WTC11 (cell line): Measurements from ENCODE around the gene TRIM29. TPM values are rescaled to one million over a fixed set of nuclear protein-coding genes. Genes with fewer than 3 reads are reported as not detected.

Experiments used
- ATAC-seq: fragments of 200-7000 bp; cut with Tn5 transposase; 2 replicates; pipeline ENCODE4 v1.10.0; 2021; ENCODE audit warnings: mild to moderate bottlenecking, moderate library complexity
- CTCF ChIA-PET: fragments of 300-600 bp; sonication (Branson Sonifier 250); formaldehyde crosslinking; loops from one replicate; lab custom pipeline; 2021; ENCODE audit warnings: antibody characterized with exemption; lab: Charles Lee
- POLR2A ChIA-PET: fragments of 350-600 bp; sonication (Branson Sonifier 250); formaldehyde crosslinking; loops from one replicate; lab custom pipeline; 2021; ENCODE audit warnings: antibody characterized with exemption; lab: Charles Lee
- DNase-seq: peaks from one replicate; pipeline ENCODE4 v3.0.0; 2021; ENCODE audit warnings: low spot score
- H3K27ac Mint-ChIP-seq: 2 replicates; pipeline ENCODE4 v1.8.0; 2021; ENCODE audit warnings: mixed read lengths
- H3K27me3 Mint-ChIP-seq: 2 replicates; pipeline ENCODE4 v1.8.0; 2021; ENCODE audit warnings: low read depth, mild to moderate bottlenecking, moderate library complexity, mixed read lengths
- H3K36me3 Mint-ChIP-seq: 2 replicates; pipeline ENCODE4 v1.8.0; 2021; ENCODE audit warnings: mixed read lengths
- H3K4me1 Mint-ChIP-seq: 2 replicates; pipeline ENCODE4 v1.8.0; 2022; ENCODE audit warnings: mixed read lengths
- H3K4me3 Mint-ChIP-seq: 2 replicates; pipeline ENCODE4 v1.8.0; 2021; ENCODE audit warnings: mild to moderate bottlenecking, moderate library complexity, mixed read lengths
- H3K9me3 Mint-ChIP-seq: 2 replicates; pipeline ENCODE4 v1.8.0; 2021; ENCODE audit warnings: mixed read lengths
- CREM ChIP-seq: sonication (generic); formaldehyde crosslinking; IDR thresholded peaks from 2 replicates; pipeline ENCODE4 v1.8.1; 2022; ENCODE audit warnings: mild to moderate bottlenecking, missing genetic modification reagents, moderate library complexity
- ETV6 ChIP-seq: sonication (generic); formaldehyde crosslinking; IDR thresholded peaks from 2 replicates; pipeline ENCODE4 v1.8.1; 2022; ENCODE audit warnings: mild to moderate bottlenecking, missing genetic modification reagents
- FOXJ3 ChIP-seq: sonication (generic); formaldehyde crosslinking; IDR thresholded peaks from 2 replicates; pipeline ENCODE4 v1.9.0; 2021; ENCODE audit warnings: missing genetic modification reagents, mild to moderate bottlenecking, borderline replicate concordance
- FOXK1 ChIP-seq: sonication (generic); formaldehyde crosslinking; IDR thresholded peaks from 2 replicates; pipeline ENCODE4 v1.8.0; 2022; ENCODE audit warnings: mild to moderate bottlenecking, moderate library complexity, missing genetic modification reagents
- NR1H2 ChIP-seq: sonication (generic); formaldehyde crosslinking; IDR thresholded peaks from 2 replicates; pipeline ENCODE4 v1.9.0; 2021; ENCODE audit warnings: mild to moderate bottlenecking, moderate library complexity, missing genetic modification reagents
- RORB ChIP-seq: fragments of 250-450 bp; sonication (Bioruptor Pico); IDR thresholded peaks from 2 replicates; pipeline ENCODE4 v1.9.0; 2021; ENCODE audit warnings: mild to moderate bottlenecking
- SOX15 ChIP-seq: fragments of 250-450 bp; sonication (Bioruptor Pico); IDR thresholded peaks from 2 replicates; pipeline ENCODE4 v1.9.0; 2021; ENCODE audit warnings: mild to moderate bottlenecking
- TCF7 ChIP-seq: sonication (generic); formaldehyde crosslinking; IDR thresholded peaks from 2 replicates; pipeline ENCODE4 v1.8.0; 2022; ENCODE audit warnings: mild to moderate bottlenecking, low read depth, missing genetic modification reagents, moderate library complexity
- TP53 ChIP-seq: sonication (generic); formaldehyde crosslinking; IDR thresholded peaks from 2 replicates; pipeline ENCODE4 v1.8.1; 2023; ENCODE audit warnings: mild to moderate bottlenecking, missing genetic modification reagents
- ZNF671 ChIP-seq: fragments of 250-450 bp; sonication (Bioruptor Pico); IDR thresholded peaks from 2 replicates; pipeline ENCODE4 v1.8.0; 2021; ENCODE audit warnings: mild to moderate bottlenecking
- total RNA-seq: library from RNA; stranded (reverse); gene quantifications from 3 replicates; pipeline ENCODE4 v1.2.3, GENCODE V29; 2021
- TF ChIP-seq, protein P1 (sequence below): fragments of 200-600 bp; IDR thresholded peaks from 2 replicates; pipeline ENCODE4 v1.8.0; 2022; ENCODE audit warnings: antibody characterized with exemption
- TF ChIP-seq, protein P2 (sequence below): fragments of 250-450 bp; sonication (Bioruptor Pico); IDR thresholded peaks from 2 replicates; pipeline ENCODE4 v1.9.0; 2021; ENCODE audit warnings: mild to moderate bottlenecking
- TF ChIP-seq, protein P3 (sequence below): sonication (generic); formaldehyde crosslinking; IDR thresholded peaks from 2 replicates; pipeline ENCODE4 v1.8.0; 2023; ENCODE audit warnings: missing genetic modification reagents, mild to moderate bottlenecking, borderline replicate concordance
- TF ChIP-seq, protein P4 (sequence below): sonication (generic); formaldehyde crosslinking; IDR thresholded peaks from 2 replicates; pipeline ENCODE4 v1.8.1; 2023; ENCODE audit warnings: mild to moderate bottlenecking, missing genetic modification reagents, moderate library complexity
- TF ChIP-seq, protein P5 (sequence below): fragments of 250-450 bp; sonication (Bioruptor Pico); IDR thresholded peaks from 2 replicates; pipeline ENCODE4 v1.8.0; 2021; ENCODE audit warnings: mild to moderate bottlenecking
- TF ChIP-seq, protein P6 (sequence below): sonication (generic); formaldehyde crosslinking; IDR thresholded peaks from 2 replicates; pipeline ENCODE4 v1.8.0; 2022; ENCODE audit warnings: mild to moderate bottlenecking, missing genetic modification reagents

The TRIM29 gene
- total RNA-seq, 1 experiment from 2014 or later, result 0.11 TPM

DNA sequence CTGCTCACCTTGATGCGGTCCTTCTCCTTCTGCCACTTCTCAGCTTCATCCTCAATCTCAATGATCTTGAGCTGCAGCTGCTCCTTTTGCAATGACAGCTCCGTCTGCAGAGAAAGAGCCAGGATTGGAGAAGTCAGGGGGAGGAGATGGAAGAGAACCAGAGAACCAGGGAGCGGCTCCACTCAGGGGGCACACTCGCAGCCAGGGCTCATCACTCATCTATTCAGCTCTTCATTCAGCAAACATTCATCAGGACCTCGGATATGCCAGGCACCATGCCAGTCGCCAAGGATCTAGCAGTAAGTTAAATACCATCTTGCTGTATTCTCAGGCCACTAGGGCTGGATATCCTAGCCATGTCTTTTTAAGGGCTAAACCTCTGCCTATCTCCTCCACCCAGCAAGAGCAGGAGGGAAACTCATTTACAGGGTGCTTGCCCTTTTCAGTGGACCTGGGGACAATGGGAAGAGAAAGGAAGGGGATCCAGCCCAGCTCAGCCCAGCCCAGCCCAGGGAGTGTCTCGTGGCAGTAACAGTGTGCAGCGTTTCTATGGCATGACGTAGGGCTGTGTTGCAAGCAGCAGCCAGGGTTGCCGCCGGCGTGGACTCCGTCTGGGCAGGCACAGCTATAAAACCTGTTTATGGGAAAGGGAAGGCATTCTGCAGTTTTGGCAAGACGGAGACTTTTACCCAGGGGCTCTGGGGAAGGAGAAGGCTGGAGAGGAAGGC, 9.4 kb downstream of the TRIM29 start:
- POLR2A ChIA-PET, result no interaction called here
- peaks cover 6% of the 10 kb centered on the region for H3K27me3 Mint-ChIP-seq
- no peaks in the 10 kb centered on the region for H3K9me3 Mint-ChIP-seq

More for the DNA sequence above, 9.4 kb downstream of the TRIM29 start:
- no peak overlapping the region for H3K4me3 Mint-ChIP-seq
- CTCF ChIA-PET, result interaction anchor here (1.4 kb wide), 1 partner anchor 40 kb away, joined by 4 read pairs; no protein-coding TSS in a partner anchor
- ATAC-seq (no peak), DNase-seq (no peak)
- H3K27ac Mint-ChIP-seq, result no peak overlapping the region
- TF ChIP-seq, protein P1, sequence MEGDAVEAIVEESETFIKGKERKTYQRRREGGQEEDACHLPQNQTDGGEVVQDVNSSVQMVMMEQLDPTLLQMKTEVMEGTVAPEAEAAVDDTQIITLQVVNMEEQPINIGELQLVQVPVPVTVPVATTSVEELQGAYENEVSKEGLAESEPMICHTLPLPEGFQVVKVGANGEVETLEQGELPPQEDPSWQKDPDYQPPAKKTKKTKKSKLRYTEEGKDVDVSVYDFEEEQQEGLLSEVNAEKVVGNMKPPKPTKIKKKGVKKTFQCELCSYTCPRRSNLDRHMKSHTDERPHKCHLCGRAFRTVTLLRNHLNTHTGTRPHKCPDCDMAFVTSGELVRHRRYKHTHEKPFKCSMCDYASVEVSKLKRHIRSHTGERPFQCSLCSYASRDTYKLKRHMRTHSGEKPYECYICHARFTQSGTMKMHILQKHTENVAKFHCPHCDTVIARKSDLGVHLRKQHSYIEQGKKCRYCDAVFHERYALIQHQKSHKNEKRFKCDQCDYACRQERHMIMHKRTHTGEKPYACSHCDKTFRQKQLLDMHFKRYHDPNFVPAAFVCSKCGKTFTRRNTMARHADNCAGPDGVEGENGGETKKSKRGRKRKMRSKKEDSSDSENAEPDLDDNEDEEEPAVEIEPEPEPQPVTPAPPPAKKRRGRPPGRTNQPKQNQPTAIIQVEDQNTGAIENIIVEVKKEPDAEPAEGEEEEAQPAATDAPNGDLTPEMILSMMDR, result no peak
- TF ChIP-seq NR1H2, result no peak
- TF ChIP-seq, protein P2, sequence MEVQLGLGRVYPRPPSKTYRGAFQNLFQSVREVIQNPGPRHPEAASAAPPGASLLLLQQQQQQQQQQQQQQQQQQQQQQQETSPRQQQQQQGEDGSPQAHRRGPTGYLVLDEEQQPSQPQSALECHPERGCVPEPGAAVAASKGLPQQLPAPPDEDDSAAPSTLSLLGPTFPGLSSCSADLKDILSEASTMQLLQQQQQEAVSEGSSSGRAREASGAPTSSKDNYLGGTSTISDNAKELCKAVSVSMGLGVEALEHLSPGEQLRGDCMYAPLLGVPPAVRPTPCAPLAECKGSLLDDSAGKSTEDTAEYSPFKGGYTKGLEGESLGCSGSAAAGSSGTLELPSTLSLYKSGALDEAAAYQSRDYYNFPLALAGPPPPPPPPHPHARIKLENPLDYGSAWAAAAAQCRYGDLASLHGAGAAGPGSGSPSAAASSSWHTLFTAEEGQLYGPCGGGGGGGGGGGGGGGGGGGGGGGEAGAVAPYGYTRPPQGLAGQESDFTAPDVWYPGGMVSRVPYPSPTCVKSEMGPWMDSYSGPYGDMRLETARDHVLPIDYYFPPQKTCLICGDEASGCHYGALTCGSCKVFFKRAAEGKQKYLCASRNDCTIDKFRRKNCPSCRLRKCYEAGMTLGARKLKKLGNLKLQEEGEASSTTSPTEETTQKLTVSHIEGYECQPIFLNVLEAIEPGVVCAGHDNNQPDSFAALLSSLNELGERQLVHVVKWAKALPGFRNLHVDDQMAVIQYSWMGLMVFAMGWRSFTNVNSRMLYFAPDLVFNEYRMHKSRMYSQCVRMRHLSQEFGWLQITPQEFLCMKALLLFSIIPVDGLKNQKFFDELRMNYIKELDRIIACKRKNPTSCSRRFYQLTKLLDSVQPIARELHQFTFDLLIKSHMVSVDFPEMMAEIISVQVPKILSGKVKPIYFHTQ (CRISPR knock-in tag), result no peak
- TF ChIP-seq TCF7 (CRISPR knock-in tag), result no peak
- no peak for TF ChIP-seq ETV6 (CRISPR knock-in tag)
- TF ChIP-seq SOX15 (CRISPR knock-in tag), result no peak
- no peak for TF ChIP-seq CREM
- TF ChIP-seq, protein P3, sequence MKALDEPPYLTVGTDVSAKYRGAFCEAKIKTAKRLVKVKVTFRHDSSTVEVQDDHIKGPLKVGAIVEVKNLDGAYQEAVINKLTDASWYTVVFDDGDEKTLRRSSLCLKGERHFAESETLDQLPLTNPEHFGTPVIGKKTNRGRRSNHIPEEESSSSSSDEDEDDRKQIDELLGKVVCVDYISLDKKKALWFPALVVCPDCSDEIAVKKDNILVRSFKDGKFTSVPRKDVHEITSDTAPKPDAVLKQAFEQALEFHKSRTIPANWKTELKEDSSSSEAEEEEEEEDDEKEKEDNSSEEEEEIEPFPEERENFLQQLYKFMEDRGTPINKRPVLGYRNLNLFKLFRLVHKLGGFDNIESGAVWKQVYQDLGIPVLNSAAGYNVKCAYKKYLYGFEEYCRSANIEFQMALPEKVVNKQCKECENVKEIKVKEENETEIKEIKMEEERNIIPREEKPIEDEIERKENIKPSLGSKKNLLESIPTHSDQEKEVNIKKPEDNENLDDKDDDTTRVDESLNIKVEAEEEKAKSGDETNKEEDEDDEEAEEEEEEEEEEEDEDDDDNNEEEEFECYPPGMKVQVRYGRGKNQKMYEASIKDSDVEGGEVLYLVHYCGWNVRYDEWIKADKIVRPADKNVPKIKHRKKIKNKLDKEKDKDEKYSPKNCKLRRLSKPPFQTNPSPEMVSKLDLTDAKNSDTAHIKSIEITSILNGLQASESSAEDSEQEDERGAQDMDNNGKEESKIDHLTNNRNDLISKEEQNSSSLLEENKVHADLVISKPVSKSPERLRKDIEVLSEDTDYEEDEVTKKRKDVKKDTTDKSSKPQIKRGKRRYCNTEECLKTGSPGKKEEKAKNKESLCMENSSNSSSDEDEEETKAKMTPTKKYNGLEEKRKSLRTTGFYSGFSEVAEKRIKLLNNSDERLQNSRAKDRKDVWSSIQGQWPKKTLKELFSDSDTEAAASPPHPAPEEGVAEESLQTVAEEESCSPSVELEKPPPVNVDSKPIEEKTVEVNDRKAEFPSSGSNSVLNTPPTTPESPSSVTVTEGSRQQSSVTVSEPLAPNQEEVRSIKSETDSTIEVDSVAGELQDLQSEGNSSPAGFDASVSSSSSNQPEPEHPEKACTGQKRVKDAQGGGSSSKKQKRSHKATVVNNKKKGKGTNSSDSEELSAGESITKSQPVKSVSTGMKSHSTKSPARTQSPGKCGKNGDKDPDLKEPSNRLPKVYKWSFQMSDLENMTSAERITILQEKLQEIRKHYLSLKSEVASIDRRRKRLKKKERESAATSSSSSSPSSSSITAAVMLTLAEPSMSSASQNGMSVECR (CRISPR knock-in tag), result no peak
- TF ChIP-seq RORB (CRISPR knock-in tag), result no peak
- TF ChIP-seq TP53 (CRISPR knock-in tag), result no peak
- TF ChIP-seq FOXK1, result no peak
- TF ChIP-seq FOXJ3 (CRISPR knock-in tag), result no peak
- TF ChIP-seq, protein P4, sequence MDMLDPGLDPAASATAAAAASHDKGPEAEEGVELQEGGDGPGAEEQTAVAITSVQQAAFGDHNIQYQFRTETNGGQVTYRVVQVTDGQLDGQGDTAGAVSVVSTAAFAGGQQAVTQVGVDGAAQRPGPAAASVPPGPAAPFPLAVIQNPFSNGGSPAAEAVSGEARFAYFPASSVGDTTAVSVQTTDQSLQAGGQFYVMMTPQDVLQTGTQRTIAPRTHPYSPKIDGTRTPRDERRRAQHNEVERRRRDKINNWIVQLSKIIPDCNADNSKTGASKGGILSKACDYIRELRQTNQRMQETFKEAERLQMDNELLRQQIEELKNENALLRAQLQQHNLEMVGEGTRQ, result no peak
- TF ChIP-seq, protein P5, sequence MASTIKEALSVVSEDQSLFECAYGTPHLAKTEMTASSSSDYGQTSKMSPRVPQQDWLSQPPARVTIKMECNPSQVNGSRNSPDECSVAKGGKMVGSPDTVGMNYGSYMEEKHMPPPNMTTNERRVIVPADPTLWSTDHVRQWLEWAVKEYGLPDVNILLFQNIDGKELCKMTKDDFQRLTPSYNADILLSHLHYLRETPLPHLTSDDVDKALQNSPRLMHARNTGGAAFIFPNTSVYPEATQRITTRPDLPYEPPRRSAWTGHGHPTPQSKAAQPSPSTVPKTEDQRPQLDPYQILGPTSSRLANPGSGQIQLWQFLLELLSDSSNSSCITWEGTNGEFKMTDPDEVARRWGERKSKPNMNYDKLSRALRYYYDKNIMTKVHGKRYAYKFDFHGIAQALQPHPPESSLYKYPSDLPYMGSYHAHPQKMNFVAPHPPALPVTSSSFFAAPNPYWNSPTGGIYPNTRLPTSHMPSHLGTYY (CRISPR knock-in tag), result no peak
- TF ChIP-seq, protein P6, sequence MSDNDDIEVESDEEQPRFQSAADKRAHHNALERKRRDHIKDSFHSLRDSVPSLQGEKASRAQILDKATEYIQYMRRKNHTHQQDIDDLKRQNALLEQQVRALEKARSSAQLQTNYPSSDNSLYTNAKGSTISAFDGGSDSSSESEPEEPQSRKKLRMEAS (CRISPR knock-in tag), result no peak
- no peak for TF ChIP-seq ZNF671 (CRISPR knock-in tag)
- no peaks in the 10 kb centered on the region for H3K36me3 Mint-ChIP-seq
- peaks cover 5% of the 10 kb centered on the region; the same call in 1 of the 2 replicates for H3K4me1 Mint-ChIP-seq
